EL (cell line): Measurements from ENCODE around the gene NACC2.
A peak's percentile ranks its signal among the peaks of the same experiment; 100 is the strongest.

Experiments
- DNase-seq: peaks from one replicate; pipeline ENCODE4 v3.0.0-alpha.2; 2016

NACC2 gene

DNA sequence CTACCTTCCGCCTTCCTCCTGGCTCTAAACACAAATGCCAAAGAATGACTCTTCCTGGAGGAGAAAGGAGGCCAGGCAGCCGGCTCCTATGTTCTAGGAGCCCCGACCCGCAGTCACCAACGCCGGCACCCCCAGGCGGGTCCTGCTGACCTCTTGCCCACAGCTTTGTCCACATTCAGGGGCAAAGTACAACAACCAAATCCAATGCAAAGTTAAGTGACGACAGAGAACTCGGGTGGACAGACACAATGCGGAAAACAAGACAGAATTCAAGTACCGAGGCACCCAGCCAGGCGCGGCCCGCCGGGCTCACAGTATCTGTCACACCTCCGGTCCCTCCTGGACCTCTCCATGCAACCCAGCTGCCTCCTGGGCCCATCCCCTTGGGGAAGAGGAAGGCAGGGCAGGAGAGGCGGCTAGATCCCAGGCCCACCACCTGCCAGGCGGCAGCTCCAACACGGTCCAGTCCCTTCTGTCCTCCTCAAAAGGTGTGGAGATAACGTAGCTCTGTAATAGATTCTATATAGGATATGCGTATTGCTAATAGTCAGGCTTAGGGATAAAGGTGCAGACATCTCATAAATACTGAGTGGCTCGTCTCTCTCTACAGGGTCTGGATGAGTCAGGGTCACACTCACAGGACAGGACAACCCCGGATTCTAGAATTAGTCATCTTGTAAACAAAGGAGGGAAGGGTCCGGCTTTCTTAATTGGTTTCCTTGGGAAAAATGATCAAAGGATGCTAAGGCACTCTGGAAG lies 87.0 kb downstream of the NACC2 start:
- DNase-seq = peak; percentile 80

DNA sequence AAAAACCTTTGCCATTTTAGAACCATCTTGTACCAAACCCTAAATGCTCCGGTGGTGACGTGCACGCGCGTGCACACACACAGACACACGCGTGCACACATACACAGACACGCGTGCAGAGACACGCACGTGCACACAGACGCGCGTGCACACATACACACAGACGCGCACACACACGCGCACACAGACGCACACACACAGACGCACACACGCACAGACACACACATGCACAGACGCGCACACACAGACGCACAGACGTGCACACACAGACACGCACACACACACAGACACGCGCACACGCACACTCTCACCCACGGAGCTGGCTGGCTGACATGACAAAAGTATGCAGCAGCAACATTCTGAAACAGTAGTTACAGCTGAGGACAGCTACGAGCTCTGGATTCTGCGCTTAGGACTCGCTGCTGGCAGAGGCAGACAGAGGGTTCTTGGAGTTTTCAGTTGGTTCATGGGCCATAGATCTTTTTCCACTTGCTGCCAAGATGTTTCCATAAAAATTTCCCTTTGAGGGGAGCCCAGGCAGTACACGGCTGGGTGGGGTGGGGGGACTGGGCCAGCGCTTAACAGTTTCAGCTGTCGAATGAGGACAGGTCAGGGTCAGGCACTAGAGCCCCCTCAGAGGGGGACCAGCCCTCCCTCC lies 87.7 kb downstream of the NACC2 start:
- no peak for DNase-seq

DNA sequence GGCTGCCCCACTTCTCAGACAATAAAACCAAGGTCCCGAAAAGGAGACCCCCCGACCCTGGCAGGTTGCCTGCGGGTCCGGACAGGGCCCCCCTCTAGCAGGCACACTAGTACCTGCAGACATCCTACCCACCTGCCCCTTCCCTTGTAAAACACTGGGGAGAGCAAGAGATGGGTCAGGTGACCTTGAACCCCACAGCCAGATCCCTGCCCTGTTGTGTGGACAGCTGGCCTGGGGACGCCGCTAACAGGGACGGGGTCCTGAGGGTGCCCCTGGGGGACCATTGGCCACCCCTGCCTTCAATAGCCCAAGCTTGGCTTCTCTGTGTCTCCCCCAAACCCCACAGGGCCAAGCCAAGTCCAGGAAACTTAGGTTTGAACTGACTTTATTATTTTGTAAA lies 88.9 kb downstream of the NACC2 start:
- no peak for DNase-seq

DNA sequence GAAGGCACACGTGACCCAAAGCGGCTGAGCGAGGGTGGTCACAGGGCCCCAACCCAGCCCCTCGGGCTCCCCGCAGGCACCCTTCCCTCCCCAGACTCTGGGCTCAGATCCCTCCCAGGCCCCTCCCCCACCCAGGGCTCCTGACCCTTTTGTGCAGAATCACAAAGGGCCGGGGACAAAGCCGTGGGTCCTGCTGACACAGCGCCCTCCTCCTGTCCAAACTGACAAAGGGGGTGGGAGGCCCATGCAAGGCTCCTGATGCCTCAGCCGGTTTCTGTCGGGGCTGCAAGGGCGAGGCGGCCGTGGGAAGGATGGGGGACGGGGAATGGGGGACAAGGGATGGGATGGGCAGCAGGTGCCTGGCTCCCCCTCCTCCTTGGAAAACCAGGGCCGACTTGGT lies 90.4 kb downstream of the NACC2 start:
- no peak for DNase-seq

DNA sequence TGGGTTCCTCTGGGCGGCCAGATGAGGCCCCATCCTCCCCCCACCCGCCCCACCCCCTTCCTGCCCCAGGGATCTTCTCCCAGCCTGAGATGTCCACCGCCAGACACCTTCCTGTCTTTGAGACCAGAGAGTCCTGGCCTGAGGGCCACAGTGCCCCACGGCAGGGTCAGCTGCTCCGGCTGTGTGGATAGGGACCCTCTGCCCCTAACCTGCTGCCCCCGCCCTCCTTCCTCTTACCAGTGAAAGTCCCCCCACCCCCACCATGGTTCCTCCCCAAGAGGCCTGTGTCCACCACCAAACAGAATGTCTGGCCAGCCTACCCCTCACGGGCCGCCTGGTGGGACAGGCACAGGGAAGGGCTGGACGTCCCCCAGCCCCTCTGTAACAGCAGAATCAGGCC lies 90.9 kb downstream of the NACC2 start:
- DNase-seq = no peak

DNA sequence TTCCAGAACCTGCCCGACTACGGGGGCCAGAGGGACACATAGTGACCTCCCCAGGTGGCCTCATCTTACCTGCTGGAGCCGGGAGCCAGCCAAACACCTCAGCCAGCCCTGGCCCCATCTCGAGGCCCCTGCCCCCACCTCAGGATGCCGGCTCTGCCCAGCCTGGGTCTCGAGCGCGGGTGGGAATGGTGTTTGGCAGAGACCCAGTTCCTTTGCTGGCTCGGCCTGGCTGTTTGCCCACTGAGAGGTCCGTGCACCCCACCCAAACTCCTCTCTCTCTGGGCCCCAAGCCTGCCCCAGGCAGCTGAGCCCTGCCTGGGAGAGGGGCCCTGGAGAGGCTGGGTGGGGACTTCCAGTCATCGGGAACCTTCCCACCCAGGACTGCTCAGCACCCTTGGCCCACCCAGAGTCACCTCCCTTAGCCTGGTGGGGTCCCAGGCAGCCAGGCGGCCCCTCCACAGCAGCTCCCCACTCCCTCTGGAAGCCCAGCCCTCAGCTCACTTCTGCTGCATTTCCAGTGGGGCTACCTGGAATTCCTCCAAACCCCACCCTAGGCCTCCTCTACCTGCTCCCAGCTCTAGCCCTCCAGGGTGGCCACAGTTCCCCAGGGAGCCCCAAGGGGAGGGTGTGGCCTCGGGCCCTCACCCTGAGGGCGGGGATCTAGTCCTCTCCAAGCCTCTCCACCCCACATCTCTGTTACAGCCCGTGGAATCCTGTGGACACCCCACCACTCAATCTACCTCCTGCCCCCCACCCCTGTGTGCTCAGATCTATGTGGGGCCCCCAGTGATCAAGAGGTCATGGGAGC lies 91.5 kb downstream of the NACC2 start:
- DNase-seq = no peak

DNA sequence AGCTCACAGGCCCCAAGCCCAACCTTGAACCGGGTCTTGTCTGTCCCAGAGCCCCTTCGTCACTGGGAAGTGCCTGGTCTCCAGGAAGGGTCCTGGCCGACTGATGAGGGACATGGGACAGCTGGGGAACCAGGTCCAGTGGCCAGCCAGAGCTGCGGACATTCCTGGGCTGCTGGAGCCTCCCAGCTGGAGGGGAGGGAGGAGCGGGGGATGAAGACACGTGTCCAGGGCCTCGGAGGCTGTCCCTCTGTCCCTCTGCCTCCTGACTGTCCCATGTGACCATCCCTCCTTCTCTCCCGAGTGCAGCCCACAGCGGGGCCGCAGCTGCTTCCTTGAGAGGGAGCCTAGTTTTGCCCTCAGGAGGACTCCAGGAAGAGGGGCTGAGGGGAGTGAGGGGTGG lies 92.2 kb downstream of the NACC2 start:
- DNase-seq = no peak

DNA sequence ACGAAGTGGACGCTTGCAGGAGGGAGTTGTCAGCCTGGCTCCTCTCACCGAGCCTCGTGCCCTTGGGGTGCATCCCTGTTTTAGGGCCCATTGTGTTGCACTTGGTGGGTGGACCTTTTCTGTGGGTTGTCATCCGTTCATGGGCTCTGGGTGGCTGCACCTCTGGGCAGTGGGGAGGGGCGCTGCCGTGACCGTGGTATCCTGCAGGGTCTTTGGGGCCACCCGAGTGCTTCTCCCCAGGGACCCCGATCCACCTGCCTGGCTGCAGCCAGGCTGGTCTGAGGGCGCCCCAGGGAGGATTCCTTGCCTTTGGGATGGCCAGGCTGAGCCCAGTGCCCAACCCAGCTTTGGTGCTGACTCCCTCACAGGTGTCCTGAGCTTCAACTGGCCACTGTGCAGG lies 92.9 kb downstream of the NACC2 start:
- DNase-seq = no peak

DNA sequence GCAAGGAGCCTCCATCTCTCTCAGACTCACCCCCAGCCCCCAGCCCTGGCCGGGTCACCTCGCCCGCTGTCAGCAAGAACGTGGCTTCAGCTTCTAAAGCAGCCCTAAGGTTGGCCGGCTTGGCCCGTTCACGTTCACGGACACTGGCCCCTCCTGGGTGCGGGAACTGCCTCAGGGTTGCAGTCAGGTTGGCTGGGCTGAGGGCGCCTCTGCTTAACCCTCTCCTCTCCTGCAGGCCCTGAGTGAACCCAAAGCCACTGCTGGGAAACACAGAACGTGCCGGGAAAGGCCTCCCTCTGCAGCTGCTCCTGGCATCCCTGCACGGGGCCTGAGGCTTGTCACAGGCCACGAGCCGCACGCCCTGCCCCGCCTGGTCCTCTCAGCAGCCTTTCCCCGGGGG lies 93.9 kb downstream of the NACC2 start:
- DNase-seq = no peak

DNA sequence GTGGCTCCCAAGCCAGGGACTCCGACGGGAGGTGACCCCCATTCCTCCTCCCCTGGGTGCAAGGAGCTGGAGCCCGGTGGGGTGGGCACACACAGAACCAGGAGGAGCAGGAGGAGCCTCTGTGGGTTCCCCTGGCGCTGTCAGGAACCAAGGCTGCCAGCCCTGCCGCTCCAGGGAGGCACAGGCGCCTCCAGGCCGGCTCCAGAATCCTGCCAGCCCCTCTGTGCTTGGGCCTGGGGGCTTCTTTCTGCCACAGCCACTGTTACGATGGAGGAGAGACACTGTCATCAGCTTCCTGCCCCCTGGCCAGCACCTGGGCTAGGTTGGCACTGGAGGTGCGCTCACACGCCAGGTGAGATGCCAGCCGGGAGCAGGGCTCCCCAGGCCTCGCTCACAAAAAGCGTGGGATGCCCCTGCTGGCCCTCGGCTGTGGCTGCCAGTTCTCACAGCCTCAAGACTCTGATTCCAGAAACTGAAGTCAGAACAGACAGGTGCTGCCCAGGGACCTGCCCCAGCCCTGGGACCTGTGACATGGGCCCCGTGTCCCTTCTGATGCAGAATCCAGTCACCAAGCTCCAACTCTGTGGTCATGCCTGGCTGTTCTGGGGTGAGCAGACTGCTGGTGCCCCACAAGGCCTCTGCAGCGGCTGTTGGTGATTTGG lies 96.5 kb downstream of the NACC2 start:
- no peak for DNase-seq

DNA sequence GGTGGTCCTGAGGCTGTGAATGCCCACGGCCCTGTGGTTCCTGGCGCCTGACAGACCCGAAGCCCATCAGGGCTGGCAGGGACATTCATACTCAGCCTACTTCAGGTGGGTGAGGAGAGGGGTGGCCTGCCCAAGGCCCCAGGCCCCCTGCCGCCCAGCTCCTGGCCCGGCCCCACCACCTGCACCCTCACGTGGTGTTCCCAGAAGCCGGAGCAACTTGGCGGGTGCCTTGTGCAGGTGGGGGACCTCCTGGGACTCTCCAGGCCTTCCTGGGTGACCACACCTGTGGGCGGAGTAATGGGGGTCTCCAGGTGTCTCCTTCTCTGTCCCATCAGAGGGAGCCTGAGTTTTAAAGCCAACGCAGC lies 97.1 kb downstream of the NACC2 start:
- no peak for DNase-seq

DNA sequence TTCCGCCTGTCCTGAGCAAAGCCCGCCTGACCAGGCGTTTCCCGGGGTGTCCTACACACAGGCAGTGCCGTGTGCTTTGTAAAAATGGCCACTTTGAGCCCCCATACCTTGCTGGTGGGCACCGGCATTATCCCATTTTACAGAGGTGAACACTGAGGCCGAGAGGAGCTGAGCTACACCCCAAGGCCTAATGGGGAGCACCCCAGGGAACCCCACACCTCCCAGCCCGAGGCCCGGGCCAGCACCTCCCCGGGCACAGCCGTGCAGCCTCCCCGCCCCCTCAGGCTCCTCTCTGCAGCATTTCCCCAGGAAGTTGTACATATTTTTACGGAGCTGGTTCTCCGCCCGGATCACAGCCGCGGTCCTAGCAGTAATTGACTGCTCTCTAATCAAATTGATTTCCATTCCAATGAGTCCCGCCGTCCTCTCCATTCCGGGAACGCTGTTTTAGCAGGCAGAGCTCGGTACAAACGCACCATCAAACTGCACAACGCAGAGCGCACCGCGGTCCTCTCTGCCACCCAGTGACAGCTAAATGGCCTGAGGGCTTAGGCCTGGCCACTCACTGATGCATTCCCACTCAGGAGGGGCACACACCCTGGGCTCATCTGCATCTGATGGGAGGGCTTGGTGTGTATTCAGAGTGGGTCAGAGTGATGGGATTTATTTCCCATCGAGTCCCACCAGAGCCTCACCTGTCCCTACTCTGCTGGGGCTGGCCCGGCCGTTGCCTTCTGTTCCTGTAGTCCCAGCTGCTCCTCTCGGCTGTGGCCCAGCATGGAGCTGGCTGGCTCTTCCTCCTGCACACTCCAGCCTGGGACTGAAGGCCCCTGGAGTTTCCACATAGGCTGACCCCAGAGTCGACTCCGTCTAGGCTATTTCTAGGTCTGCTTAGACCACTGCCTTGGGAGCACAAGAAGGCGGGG lies 97.7 kb downstream of the NACC2 start:
- no peak for DNase-seq

DNA sequence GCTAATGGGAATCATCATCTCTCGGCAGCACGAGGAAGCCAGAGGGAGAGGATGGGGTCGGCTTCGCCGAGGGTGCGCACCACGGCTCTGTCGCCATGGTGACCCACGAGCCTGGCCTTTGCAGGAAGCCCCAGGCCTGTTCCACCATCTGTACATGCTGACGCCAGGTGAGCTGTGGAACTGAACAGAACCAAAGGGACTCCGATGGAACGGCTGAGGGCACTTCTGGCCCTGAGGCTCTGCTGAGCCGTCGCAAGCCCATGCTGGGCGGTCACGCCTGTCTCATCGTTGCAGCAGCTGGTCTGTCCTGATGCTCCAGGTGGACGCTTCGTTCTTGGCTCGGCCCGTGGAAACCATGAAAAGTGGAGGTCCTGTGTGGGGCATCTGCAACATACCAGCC lies 99.3 kb downstream of the NACC2 start:
- no peak for DNase-seq

DNA sequence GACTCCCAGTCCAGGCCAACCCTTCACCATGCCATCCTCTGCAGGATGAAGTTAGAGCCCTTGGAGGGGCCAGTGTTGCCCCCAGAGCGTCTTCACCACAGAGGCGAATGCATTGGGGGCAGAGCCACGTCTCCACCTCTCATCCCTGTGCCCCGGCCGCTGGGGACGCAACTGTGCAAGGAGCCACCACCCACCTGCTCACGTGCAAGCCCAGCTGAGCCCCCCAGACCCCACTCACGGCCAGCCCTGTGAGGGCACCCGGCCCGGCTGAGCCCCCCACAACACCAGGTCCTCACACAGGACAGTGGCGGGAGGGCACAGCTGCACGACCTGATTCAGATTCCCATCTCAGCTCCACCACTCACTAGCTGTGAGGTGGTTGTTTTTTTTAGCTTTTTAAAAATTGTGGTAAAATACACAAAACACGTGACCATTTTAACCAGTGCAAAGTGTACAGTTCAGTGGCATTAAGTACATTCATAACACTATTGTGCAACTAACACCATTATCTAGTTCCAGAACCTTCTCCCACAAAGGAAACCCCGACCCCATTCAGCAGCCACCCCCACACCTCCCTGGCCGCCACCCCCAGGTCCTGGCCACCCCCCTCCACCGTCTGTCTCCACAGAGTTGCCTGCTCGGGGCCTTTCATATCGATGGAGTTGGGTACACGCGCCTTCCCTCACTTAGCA lies 100.4 kb downstream of the NACC2 start:
- DNase-seq = no peak

DNA sequence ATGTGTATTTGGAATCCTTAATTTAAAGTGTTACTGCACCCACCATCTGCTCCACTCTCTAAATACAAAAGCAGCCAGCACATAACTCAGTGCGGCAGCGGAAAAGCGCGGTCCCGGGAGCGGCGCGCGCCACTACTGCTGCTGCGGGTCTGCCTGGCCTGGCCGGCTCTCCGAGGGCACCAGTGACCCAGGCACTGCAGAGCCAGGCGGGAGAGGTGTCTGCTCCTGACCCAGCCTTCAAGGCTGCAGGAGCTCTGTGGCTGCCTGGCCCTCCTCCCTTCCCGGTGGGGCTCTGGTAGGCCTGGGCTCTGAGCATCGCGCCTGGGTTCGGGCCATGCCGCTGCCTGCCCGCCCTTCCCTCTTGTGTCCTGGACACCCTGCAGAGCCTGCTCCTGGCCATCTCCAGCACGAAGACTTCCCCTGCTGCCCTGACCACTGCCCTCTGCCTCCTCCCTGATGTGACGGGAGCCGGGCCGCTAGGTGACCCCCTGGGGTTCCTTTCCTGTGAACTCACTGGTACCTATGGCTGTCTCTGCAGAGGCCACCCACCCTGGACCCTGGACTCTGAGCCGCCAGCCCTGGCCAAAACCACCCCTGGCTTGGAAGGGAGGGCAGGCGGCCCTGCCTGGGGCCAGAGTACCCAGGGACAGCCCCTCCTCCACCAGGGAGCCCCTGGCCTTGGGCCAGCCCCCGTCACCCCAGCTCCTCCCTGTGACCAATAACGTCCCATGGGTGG lies 101.2 kb downstream of the NACC2 start:
- DNase-seq = no peak

DNA sequence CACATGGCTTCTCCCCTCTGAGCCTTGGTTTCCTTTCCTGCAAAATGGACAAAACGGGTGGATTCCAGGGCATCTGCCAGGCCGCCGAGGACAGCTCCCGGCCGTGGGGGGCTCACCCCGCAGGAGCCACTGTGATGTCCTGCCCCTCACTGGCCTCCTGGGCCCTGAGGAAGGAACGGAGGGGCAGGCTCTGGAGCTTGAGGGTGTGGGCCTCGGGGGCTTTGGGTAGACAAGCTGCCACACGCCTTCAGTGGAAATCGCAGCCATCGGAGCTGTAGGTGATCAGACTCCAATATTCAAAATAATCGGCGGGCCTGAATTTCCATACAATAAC lies 101.7 kb downstream of the NACC2 start:
- no peak for DNase-seq

DNA sequence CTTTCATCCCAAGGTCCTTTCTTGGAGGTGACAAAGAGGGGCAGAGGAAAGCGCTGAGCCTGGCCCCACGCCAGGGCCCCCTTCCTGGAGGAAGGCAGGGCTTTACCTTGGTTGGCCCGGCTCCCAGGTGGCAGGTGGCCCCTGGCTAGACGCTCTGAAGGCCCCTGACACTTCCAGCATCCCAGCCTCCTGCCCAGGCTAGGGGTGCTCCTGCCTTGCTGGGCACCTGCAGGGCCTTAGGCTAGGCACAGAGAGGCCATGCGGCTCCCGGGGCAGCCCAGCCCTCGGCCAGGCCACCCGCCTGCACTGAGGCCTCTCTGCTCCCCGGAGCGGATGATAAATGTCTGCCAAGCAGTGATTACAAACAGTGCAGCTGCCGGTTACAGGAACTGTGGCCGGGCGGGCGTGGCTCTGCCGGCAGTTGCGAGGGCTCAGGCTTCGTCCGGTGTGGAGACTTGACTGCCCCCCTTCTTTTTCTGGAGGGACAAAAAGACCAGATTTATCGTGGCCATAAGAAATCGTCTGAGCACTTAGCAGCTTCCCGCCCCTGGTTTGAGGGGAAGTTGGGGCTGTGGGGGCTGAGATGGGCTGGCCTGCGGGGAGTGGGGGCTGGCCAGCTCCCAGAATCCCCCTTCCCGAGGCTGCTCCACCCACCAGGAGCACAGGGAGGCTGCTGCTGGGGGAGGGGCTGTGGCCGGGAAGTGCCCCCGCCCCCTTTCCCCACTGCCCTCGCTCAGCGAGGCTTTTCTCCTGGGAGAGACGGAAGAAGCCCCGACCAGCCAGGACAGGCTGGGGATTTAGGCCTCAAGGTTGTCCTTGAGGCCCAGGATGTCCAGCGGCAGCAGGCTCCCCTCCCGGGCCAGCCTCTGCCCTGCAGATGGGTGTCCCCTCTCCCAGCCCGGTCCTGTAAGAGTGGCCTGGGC lies 102.3 kb downstream of the NACC2 start:
- peak; percentile 80 for DNase-seq

DNA sequence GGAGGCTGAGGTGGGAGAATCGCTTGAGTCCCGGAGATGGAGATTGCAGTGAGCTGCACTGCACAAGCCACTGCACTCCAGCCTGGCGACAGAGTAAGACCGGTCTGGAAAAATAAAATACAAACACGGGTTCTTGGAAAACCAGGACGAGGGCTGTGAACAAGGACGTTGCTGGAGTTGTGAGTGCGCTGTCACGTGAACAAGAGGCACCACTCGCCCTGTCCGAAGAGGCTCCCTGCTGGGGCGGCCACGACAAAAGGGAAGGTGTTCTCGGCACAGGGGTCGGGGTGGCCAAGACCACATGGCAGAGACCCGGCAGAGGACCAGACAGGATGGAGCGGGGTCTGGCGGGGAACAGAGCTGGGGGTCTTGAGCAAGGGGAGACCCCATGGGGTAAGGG lies 103.3 kb downstream of the NACC2 start:
- no peak for DNase-seq

DNA sequence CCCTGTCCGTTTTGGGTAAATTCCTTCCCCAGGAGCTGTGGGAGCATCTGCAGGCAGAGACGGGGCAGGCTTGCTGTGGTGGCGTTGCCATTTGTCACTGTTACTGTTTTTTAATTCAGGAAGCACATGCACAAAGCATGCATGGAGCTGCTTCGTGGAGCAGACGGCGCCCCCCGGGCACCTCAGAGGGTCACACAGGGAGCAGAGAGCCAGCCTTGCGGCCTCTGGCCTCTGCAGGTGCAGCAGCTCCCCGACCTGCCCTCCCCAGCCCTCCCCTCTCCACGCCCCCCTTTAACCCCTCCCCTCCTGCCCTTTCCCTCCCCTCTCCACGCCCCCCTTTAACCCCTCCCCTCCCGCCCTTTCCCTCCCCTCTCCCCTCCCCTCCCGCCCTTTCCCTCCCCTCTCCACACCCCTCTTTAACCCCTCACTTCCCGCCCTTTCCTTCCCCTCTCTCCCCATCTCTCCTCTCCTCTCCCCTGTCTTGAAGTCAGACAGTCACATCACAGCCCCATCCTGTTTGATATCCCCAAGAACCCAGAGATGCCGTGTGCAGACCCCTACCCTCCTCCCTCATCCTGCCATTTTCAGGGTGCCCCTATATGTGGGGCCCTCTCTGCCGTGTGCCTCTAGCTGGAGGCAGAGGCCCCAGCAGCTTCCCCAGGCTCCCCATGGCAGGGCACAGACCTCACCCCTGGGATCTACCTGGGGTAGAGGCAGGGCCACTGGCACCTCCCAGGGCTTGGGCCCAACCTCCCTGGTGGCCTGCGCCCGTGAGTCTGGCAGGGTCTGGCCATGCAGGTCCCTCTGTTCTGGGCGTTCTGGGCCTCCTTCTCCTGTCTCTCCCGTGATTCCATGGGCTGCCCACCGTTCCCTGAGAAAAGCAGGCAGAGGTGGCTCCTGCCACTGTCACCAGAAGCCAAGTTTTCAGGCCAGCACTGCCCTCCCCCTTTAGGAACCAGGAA lies 104.3 kb downstream of the NACC2 start:
- DNase-seq = peak; percentile 73
